SK-N-SH treated with all-trans-retinoic acid at 6 μM for 48 hours (cell line): ENCODE measurements around the gene KREMEN2.

Experiments
- ARNTL ChIP-seq: fragments of 450-650 bp; formaldehyde crosslinking; IDR thresholded peaks from 2 replicates; pipeline ENCODE4 v1.5.0; 2020; ENCODE audit warnings: low read depth, mild to moderate bottlenecking, moderate library complexity, borderline replicate concordance
- GLIS3 ChIP-seq: fragments of 250-450 bp; sonication (Bioruptor Pico); IDR thresholded peaks from 2 replicates; pipeline ENCODE4 v1.5.0; 2020; ENCODE audit warnings: mild to moderate bottlenecking, moderate library complexity
- PATZ1 ChIP-seq: fragments of 250-450 bp; sonication (Bioruptor Pico); IDR thresholded peaks from 2 replicates; pipeline ENCODE4 v1.8.0; 2020; ENCODE audit warnings: mild to moderate bottlenecking, moderate library complexity, borderline replicate concordance
- POU6F1 ChIP-seq: fragments of 250-450 bp; sonication (Bioruptor Pico); IDR thresholded peaks from 2 replicates; pipeline ENCODE4 v1.8.0; 2021; ENCODE audit warnings: low read depth, mild to moderate bottlenecking, moderate library complexity, borderline replicate concordance
- RARB ChIP-seq: fragments of 250-450 bp; sonication (Bioruptor Pico); IDR thresholded peaks from 2 replicates; pipeline ENCODE4 v1.8.0; 2021; ENCODE audit warnings: mild to moderate bottlenecking, moderate library complexity
- TCF4 ChIP-seq: fragments of 250-450 bp; sonication (Bioruptor Pico); IDR thresholded peaks from 2 replicates; pipeline ENCODE4 v1.8.0; 2021; ENCODE audit warnings: mild to moderate bottlenecking, moderate library complexity, borderline replicate concordance
- ZC3H10 ChIP-seq: fragments of 250-450 bp; sonication (Bioruptor Pico); IDR thresholded peaks from 2 replicates; pipeline ENCODE4 v1.5.1; 2021; ENCODE audit warnings: mild to moderate bottlenecking, moderate library complexity
- ZFP3 ChIP-seq: fragments of 250-450 bp; sonication (Bioruptor Pico); IDR thresholded peaks from 2 replicates; pipeline ENCODE4 v1.5.0; 2020; ENCODE audit warnings: mild to moderate bottlenecking, moderate library complexity
- ZFP30 ChIP-seq: fragments of 450-650 bp; formaldehyde crosslinking; IDR thresholded peaks from 2 replicates; pipeline ENCODE4 v1.5.0; 2022; ENCODE audit warnings: mild to moderate bottlenecking, moderate library complexity
- ZNF8 ChIP-seq: fragments of 450-650 bp; formaldehyde crosslinking; IDR thresholded peaks from 2 replicates; pipeline ENCODE4 v1.5.0; 2020; ENCODE audit warnings: mild to moderate bottlenecking, moderate library complexity
- TF ChIP-seq, protein P1 (sequence below): fragments of 250-450 bp; sonication (Bioruptor Pico); IDR thresholded peaks from 2 replicates; pipeline ENCODE4 v1.5.0; 2020; ENCODE audit warnings: mild to moderate bottlenecking, moderate library complexity

GRCh38 chr16:2930236-2930635, 33.8 kb upstream of the KREMEN2 start:
- TF ChIP-seq, protein P1, sequence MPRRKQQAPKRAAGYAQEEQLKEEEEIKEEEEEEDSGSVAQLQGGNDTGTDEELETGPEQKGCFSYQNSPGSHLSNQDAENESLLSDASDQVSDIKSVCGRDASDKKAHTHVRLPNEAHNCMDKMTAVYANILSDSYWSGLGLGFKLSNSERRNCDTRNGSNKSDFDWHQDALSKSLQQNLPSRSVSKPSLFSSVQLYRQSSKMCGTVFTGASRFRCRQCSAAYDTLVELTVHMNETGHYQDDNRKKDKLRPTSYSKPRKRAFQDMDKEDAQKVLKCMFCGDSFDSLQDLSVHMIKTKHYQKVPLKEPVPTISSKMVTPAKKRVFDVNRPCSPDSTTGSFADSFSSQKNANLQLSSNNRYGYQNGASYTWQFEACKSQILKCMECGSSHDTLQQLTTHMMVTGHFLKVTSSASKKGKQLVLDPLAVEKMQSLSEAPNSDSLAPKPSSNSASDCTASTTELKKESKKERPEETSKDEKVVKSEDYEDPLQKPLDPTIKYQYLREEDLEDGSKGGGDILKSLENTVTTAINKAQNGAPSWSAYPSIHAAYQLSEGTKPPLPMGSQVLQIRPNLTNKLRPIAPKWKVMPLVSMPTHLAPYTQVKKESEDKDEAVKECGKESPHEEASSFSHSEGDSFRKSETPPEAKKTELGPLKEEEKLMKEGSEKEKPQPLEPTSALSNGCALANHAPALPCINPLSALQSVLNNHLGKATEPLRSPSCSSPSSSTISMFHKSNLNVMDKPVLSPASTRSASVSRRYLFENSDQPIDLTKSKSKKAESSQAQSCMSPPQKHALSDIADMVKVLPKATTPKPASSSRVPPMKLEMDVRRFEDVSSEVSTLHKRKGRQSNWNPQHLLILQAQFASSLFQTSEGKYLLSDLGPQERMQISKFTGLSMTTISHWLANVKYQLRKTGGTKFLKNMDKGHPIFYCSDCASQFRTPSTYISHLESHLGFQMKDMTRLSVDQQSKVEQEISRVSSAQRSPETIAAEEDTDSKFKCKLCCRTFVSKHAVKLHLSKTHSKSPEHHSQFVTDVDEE, result no peak
- no peak for TF ChIP-seq ZFP3 (CRISPR knock-in tag)
- no peak for TF ChIP-seq ARNTL (CRISPR knock-in tag)
- no peak for TF ChIP-seq RARB (CRISPR knock-in tag)
- TF ChIP-seq TCF4 (CRISPR knock-in tag), result no peak
- TF ChIP-seq PATZ1 (CRISPR knock-in tag), result no peak
- TF ChIP-seq ZFP30 (CRISPR knock-in tag), result no peak
- no peak for TF ChIP-seq ZNF8 (CRISPR knock-in tag)
- no peak for TF ChIP-seq ZC3H10 (CRISPR knock-in tag)
- TF ChIP-seq GLIS3 (CRISPR knock-in tag), result no peak
- TF ChIP-seq POU6F1 (CRISPR knock-in tag), result no peak
